HG03460 (cell line): ENCODE data around the gene TCF20.

ENCODE experiments used
- ATAC-seq: cut with Tn5 transposase; IDR thresholded peaks from one replicate; pipeline ENCODE4 v1.9.1; 2021; ENCODE audit not compliant: unreplicated experiment

The TCF20 gene

DNA sequence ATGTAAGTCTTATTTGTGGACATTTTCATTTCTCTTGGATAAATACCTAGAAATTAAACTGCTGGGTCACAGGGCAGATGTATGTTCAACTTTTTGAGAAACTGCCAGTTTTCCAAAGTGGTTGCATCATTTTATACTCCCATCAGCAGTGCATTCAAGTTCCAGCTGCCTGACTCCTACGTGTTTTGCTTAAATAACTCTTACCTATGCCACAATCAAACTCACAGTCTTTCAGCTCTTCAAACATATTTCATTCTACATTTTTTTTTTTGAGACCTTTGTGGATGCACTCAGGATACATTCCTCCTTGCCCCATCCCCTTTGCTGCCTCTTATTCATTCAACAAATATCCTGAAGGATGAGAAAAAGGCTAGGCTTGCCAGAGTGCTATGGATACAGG lies 9.2 kb downstream of the TCF20 start:
- no peak for ATAC-seq

DNA sequence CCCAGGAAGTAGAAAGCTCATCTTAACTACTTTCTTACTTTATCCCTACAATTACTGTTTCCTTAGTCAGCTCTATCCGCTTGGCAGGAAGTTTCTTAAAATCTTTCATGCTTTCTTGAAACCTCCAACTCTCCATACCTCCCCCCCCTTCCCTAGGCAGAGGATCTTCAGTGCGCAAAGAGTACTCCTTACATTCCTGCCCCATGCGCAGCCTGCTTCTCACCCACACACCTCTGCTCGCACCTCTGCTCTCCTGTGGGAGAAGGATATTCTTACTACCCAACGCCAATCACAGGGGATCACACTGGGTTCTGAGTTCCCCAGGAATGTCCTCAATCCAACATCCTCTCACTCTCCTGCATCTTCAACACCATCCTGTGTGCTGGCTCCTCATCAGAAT lies 12.3 kb downstream of the TCF20 start:
- no peak for ATAC-seq

DNA sequence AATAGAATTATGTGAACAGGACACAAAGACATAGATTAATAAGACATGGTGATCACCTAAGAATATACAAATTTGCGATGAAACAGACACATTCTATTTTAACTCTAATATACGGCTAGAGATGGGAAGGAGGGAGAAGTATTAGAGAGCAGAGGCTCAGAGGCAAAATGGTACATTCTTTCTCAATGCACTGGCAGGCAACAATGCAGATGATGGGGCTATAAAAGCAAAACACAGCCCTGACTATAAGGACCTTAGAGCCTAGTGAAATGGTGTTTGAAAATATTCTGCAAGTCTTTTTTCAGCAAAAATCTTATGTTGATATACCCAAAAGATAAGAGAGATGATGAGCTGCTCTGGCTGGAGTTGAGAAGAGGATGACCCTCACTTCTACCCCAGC lies 13.1 kb downstream of the TCF20 start:
- no peak for ATAC-seq

DNA sequence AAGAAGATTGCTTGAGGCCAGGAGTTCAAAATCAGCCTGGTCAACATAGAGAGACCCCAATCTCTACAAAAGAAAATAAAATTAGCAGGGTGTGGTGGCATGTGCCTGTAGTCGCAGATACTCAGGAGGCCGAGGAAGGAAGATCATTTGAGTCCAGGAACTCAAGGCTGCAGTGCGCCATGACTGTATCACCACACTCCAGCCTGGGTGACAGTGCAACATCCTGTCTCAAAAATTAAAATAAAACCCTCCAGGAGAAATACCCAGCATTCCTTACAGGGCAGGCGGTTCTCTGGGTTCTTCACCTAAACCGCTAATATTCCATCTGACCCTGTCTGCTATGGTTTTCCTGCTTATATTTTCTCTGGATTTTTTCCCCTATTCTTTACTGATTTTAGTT lies 13.5 kb downstream of the TCF20 start:
- no peak for ATAC-seq

DNA sequence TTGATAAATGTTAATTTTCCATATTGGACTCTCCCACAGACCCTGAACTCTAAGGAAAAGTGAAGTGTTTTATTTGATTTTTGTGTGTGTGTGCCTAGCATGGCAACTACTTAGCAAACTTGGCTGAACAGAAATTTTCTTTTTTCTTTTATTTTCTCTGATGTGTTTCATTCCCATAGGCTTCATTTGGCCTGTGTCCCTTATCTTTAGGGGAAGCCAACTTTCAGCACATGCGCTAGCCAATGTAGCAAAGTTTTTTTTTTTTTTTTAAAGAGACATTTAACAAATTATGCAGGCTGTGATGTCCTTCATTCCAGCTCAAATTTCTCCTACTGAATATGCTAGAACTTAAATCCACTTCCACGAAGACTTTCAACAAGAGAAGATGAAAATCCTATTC lies 14.2 kb downstream of the TCF20 start:
- ATAC-seq: no peak

DNA sequence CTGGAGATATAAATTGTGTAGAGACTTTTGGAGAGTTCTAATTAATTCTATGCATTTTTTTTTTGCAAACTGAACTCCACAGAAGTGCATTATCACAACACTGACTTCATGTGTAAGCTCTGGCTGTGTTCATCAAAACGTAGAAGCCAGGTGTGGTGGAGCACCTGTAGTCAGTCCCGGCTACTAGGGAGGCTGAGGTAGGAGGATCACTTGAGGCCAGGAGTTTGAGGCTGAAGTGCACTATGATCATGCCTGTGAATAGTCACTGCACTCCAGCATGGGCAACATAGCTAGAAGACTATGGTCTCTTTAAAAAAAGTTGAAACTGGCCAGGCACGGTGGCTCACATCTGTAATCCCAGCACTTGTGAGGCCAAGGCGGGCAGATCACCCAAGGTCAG lies 20.6 kb downstream of the TCF20 start:
- ATAC-seq: no peak

DNA sequence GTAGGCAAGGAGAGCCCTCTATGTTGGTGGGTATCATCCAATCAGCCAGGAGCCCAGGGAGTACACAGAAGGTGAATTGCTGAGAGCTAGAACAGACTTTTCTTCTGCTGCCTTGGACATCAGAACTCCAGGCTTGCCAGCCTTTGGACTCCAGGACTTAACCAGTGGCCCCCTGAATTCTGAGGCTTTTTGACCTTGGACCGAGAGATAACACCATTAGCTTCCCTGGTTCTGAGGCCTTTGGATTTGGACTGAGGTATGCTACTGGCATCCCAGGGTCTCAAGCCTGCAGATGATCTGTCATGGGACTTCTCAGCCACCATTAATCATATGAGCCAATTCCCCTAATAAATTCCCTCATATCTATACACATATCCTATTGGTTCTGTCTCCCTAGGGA lies 21.5 kb downstream of the TCF20 start:
- no peak for ATAC-seq

DNA sequence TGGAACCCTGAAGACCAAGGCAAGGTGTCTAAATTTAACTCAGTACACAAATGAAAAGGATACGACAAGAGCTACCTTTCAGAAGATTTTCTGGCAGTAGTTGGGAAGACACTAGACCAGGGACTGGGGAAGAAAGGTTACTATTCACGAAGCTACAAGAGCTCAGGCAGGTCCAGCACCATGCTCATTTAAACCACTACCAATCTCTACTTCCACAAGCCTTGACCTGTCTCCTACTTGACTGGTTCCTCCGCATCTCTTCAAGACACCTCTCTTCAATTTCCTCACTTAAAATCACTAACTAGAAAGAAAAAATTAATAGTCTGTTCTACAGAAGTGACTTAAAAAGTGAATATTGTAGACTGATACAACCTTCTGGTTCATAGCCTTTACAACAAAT lies 22.9 kb downstream of the TCF20 start:
- ATAC-seq: no peak

DNA sequence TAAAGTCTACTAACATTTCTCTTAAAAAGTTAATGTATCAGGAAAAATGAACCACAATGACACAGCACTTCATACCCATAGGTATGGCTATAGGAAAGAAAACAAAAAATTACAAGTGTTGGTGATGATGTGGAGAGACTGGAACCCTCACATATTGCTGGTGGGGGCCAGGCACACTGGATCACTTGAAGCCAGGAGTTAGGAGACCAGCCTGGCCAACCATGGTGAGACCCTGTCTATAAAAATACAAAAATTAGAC lies 26.7 kb downstream of the TCF20 start:
- no peak for ATAC-seq

DNA sequence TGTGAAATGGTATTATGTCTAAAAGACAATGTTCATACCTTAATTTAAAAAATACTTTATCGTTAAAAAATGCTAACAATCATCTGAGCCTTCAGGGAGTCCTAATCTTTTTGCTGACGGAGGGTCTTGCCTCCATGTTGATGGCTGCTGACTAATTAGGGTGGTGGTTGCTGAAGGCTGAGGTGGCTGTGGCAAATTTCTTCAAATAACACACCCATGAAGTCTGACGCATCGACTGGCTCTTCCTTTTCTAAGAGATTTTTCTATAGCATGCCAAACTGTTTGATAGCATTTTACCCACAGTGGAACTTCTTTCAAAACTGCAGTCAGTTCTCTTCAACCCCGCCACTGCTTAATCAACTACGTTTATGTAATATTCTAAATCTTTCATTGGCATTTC lies 33.6 kb downstream of the TCF20 start:
- ATAC-seq: no peak

DNA sequence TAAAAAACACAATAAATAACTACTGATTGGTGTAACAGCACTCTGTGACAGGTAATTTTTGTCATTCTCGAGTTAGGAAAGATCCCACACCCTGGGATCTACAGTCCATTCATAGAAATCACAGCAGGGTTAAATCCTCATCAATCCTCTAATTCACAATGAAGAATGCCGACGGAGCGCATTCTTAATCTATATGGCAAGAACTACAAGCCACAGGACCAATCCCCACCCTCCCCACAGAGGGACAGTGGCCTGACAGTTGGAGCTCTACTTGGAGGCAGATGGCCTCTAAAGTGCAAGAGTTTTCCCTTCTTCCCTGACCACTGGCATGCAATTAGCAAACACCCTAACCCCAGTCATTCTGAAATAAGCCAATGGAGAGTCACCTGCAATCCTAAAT lies 34.2 kb downstream of the TCF20 start:
- ATAC-seq: no peak

DNA sequence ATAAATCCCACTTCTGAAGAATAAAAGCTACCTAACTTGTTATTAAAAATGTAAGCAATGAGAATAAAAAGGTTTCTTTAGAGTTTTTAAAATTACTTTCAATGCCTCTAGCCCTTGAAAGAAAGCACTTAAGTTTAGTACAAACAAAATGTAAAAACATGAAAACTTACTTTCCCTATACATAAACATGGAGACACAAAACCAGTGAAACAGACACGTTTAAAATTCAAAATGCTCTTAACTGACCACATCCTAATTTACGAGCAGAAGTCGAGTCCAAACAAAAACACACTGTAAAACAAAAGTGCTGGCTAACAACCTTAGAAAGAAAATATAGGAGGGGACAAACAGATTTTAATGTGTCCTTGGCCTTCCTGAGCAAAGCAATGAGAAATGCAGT lies 36.6 kb downstream of the TCF20 start:
- ATAC-seq: no peak

DNA sequence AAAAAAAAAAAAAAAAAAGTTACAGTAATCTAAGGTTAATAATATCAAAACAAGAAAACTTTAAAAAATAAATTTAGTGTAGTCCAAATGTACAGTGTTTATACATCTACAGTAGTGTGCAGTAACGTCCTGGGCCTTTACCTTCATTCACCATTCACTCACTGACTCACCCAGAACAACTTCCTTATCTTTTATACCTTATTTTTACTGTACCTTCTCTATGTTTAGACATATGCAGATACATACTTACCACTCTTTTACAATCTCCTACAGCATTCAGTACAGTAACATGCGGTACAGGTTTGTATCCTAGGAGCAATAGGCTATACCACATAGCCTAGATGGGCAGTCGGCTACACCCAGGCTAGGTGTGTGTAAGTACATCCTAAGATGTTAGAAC lies 38.5 kb downstream of the TCF20 start:
- no peak for ATAC-seq

DNA sequence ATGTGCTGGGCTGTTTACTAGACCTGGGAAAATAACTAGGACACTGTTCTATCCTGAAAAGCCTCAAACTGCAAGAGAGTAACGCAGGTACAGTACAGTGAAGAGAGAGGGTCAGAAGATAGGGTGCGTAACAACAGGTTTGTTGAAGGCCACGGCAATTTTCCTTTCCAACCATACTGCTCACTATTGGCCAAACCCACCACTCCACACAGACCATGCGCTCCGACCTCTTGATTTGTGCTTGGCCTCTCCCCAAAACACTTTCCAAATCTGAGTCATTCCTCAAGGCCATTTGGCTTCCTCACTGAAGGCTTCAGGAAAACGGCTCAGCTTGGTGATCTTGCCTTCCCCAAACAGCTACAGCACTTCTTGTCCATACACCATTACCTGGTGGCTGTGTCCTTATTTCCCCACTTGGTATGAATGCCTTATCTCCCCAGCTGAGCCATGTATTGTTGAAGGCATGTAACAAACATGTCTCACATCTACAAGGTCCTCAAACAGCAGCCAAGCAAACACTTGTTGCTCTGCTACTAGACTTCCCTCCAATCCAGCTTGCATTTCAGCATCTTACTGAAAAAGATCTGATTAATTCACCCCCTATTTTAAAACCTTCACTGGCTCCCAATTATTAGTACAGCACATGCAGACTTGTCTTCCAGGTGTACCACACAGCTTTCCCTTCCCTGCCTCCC lies 40.9 kb downstream of the TCF20 start:
- no peak for ATAC-seq

DNA sequence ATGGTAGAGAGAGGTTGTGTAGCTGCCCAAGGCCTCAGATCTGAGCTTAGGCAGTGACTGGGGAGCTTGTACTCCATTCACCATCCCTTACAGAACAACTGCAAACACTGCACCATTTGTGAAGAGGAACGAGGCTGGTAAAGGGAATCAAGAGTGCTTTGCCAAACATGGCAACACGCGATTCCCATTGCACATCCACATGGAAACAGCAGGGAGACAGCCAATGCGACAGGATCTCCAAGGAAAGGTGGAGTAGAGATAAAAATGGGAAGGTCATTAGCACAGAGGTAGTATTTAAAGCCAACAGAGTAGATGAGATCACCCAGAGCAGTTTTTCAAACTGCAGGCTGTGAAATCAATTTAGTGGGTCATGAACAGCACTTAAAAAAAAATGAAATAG lies 42.0 kb downstream of the TCF20 start:
- no peak for ATAC-seq

DNA sequence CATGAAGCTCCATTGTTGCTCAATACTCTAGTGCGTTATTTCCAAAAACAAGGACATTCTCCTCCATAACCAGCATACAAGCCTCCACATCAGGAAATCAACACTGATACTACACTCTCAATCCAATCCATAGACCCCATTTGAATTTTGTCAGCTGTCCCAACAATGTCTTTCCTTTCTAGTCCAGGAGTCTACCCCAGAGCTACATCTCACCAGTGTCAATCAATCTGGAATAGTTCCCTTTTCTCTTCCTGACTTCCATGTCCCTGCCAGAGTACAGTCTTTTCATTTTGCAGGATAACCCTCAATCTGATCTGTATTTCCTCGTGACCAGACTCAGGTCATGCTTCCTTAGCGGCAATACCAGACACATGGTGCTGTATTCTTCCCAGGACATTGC lies 43.0 kb downstream of the TCF20 start:
- ATAC-seq: no peak

DNA sequence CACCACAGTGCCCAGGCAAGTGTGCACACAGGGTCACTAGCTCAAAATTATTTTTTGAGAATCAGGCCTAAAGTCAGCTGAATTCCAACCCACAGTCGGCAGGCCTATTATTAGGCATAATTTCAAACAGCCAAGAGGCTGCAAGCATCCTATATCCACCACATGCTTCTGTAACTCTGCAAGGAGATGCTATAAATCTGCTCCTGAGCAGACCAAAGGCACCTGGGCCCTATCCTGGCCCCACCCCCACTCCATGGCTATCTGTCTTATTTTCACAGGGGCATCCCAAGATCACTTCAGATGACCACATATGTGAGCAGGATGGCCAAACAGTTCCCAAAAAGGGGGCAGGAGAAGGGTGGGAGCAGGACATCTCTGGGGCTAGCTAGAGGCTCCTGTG lies 44.6 kb downstream of the TCF20 start:
- ATAC-seq: no peak

DNA sequence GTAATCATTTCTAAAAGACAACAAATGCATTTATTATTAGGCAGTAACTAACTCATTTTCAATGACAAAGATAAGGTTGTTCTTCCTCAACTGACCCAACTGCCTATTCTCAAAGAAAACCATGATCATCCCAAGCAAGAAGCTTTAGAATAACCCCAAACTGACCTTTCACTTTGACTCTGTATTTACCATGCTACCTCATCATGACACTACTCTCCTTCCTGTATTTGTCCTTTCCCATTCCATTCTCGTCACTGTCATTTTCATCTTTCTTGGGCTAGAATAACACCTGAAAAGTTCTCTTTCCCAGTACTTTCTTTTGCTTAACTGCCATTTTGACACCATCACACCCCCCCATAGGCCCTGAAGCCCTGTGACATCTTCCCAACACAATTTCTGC lies 48.3 kb downstream of the TCF20 start:
- no peak for ATAC-seq
